ENCODE data around the gene SMCO2. TPM values are rescaled to one million over a fixed set of nuclear protein-coding genes. Genes with fewer than 3 reads are reported as not detected.

The SMCO2 gene
- total RNA-seq, 1 experiment from 2014 or later = not detected

- H3K36me3 ChIP-seq = no peaks in the 10 kb centered on the region
- peak; percentile 91 for DNase-seq
- no peaks in the 10 kb centered on the region for H3K27me3 ChIP-seq
- H3K9me3 ChIP-seq = 0 out of 2 replicates have a peak, but pooled peaks cover 2% of the 10 kb centered on the region
- H3K4me3 ChIP-seq = peak overlapping the region; percentile 26
Measured at GRCh38 chr12:27549801-27550652, 103.5 kb downstream of the SMCO2 start.

GRCh38 chr12:27550653-27550975, 104.1 kb downstream of the SMCO2 start:
- no peak overlapping the region; the same call in 1 of the 2 replicates for H3K4me3 ChIP-seq

GRCh38 chr12:27551172-27551840, 104.8 kb downstream of the SMCO2 start:
- Histone ChIP-seq H3K4me3 (no peak overlapping the region), H3K36me3 (no peaks in the 10 kb centered on the region), H3K27me3 (no peaks in the 10 kb centered on the region), H3K9me3 (0 out of 2 replicates have a peak, but pooled peaks cover 2% of the 10 kb centered on the region)
- DNase-seq = no peak

More at GRCh38 chr12:27550653-27550975, 104.1 kb downstream of the SMCO2 start:
- Histone ChIP-seq H3K9me3 (0 out of 2 replicates have a peak, but pooled peaks cover 2% of the 10 kb centered on the region), H3K36me3 (no peaks in the 10 kb centered on the region), H3K27me3 (no peaks in the 10 kb centered on the region)
- no peak for DNase-seq

Other genes starting within 250 kb of the SMCO2 start
- 4.1 and 22.4 TPM in 2 replicates for gene STK38L, start 202.4 kb upstream of the SMCO2 start, total RNA-seq (2014; rRNA removed; shearing (Covaris generic); ENCODE audit: low replicate concordance)
- 17.4 TPM in 2 replicates for gene BMAL2, start 113.9 kb upstream of the SMCO2 start, total RNA-seq (2014; rRNA removed; shearing (Covaris generic); ENCODE audit: low replicate concordance)
- 42.3 and 45.7 TPM in 2 replicates for gene PPFIBP1, start 77.5 kb downstream of the SMCO2 start, total RNA-seq (2014; rRNA removed; shearing (Covaris generic); ENCODE audit: low replicate concordance)
- gene REP15, start 249.7 kb downstream of the SMCO2 start, total RNA-seq (2014; rRNA removed; shearing (Covaris generic); ENCODE audit: low replicate concordance) = 1.2 and 1.4 TPM in 2 replicates

Measured in MG63 (cell line).